GM18870 (cell line): Measurements from ENCODE around the gene CDA.
A peak's percentile ranks its signal among the peaks of the same experiment; 100 is the strongest.

Experiments
- ATAC-seq: cut with Tn5 transposase; IDR thresholded peaks from one replicate; pipeline ENCODE4 v1.9.1; 2021; ENCODE audit warnings: moderate library complexity; ENCODE audit not compliant: unreplicated experiment

The CDA gene

DNA sequence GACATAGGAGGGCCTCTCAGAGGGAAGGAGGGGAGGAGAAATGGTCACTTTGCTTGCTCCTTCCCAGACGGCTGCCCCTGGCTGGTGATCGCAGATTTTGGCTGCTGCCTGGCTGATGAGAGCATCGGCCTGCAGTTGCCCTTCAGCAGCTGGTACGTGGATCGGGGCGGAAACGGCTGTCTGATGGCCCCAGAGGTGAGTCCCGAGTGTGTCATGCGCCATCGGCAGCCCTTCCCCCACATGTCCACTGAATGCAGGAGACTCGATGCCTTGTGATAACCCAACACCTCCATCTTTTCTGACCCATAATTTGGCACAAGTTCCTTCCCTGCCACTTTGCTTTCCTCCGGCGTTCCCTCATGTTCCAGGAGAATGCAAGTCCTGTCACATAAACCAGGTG, 59.5 kb downstream of the CDA start:
- ATAC-seq: no peak

DNA sequence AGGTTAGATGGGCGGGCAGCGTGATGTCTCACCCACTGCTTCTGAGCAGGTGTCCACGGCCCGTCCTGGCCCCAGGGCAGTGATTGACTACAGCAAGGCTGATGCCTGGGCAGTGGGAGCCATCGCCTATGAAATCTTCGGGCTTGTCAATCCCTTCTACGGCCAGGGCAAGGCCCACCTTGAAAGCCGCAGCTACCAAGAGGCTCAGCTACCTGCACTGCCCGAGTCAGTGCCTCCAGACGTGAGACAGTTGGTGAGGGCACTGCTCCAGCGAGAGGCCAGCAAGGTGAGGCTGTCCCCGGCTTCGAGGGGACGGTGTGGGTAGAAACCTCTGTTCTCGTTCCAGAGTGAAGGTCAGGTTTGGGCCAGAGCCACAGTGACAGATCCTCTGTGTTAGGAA, 60.0 kb downstream of the CDA start:
- ATAC-seq: no peak

DNA sequence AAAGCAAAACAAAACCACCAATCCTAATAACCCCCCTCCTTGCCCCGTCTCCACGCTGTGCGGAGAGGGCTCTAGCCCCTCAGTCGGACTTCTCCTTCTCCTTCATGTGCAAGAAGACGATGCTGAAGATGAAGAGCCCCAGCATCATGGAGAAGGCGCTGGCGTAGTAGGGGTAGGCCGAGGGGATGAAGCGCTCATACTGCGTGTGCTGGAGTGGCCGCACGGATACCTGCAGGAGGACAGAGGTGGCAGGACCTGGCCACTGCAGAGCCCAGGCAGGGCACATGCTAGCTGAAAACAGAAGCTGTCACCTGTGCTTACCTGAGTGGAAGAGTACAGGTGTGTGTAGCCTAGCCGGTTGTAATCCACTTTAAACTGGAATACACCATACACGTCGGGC, 63.4 kb downstream of the CDA start:
- no peak for ATAC-seq

DNA sequence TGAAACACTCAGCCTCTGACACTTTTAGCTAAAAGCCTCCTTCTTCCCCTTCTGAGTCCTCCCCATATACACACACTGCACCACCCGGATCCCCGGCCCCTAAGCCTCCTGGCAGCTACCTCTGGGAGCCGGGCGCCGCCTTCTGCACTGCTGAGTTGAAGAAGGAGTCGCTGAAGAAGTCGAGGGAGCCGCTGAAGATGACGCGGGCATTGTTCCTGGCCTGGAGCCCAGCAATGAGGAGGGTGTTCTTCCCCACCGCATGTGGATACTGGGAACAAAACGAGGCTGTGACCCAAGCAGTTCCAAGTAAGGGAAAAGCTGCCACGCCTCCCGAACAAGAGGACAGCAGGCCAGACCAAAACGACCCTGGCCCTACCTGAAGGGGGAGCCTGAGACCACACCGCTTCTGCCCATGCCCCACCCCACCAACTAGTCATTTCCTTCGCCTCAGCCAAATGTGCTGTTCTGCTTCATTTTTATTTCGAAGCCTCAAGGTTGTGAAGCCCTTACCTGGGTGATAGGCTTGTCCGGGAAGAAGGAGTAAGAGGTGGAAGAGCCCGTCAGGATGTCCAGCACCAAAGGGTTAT, 65.3 kb downstream of the CDA start:
- ATAC-seq: no peak

DNA sequence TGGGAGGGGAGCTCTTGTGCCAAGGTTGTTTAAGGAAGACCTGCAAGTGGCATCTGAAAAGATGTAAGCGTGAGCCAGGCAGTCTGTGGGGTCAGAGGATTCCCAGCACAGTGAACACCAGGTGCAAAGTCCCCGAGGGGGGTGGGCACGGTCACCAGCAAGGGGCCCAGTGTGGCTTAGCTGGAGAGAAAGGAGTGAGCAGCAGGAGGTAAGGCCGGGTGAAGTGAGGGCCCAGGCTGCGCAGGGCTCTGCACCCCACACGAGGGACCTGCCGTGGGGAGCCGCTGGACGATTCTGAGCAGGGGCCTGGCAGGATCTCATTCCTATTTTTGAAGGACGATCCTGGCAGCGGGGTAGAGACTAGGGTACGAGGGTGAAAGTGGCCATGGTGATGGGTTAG, 68.1 kb downstream of the CDA start:
- ATAC-seq: no peak

DNA sequence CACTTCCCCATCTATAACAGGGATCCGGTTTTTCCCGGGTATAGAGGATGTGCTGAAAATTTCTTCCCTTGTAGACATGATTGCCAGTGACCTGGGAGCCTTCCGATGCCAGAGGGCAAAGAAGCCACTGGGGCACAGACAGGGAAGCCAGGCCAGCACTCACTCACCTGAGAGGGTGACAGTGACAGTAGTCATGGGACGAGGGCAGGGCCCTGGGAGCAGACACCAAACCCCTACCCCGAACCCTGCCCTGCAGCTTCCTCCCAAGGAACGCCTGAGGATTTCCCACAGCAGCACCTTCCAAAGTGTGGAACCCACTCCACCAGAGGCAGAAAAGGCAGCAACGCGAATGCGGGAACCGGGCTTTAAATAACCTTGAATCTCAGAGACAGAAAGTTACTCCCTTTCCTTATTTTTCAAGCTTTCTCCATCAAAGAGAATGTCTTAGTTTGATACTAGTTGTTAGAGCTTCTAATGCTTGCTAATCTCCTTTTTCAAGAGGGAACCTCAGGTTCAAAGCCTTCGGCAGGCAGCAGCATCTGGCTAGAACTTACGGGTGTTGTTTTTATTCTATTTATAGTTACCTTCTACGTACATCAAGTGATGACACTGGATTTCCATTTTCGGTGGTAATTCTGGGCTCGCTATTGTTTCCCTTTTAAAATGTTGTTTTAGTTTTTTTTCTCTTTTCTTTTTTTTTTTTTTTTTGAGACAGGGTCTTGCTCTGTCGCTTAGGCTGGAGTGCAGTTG, 69.4 kb downstream of the CDA start:
- no peak for ATAC-seq

DNA sequence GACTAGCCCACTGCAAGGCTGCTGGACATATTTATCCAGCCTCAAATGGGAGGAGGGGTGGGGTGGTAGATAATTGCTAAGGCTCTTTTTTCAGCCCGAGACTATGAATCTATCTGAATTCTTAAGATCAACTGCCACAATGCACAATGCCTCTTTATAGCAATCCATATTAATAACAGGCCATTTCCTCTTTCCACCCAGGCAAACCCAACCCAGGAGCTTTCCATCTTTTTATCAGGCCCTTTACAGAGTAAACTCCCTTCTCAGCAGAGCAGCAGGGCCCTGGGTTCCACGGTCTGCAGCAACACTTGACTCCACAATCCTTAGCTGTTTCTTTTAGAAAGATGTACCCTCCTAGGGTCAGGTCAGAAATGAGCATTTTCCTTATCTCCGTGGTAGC, 71.5 kb downstream of the CDA start:
- ATAC-seq: no peak

DNA sequence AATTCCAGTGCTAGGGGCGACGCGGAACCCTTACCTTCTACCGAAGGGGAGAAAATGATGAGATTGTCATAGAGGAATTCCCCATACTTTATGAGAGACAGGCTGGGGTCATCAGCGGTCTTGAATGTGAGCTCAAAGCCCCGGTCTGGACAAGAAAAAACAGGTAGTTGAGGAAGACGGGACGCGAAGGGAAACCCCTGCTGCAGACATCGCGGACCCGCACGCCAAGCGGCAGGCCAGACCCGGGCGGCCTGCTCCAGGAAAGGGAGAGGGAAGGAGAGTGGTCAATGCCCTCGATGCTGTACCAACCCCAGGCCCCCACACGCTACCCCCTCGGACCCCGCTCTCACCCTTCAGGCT, 71.9 kb downstream of the CDA start:
- ATAC-seq: no peak

DNA sequence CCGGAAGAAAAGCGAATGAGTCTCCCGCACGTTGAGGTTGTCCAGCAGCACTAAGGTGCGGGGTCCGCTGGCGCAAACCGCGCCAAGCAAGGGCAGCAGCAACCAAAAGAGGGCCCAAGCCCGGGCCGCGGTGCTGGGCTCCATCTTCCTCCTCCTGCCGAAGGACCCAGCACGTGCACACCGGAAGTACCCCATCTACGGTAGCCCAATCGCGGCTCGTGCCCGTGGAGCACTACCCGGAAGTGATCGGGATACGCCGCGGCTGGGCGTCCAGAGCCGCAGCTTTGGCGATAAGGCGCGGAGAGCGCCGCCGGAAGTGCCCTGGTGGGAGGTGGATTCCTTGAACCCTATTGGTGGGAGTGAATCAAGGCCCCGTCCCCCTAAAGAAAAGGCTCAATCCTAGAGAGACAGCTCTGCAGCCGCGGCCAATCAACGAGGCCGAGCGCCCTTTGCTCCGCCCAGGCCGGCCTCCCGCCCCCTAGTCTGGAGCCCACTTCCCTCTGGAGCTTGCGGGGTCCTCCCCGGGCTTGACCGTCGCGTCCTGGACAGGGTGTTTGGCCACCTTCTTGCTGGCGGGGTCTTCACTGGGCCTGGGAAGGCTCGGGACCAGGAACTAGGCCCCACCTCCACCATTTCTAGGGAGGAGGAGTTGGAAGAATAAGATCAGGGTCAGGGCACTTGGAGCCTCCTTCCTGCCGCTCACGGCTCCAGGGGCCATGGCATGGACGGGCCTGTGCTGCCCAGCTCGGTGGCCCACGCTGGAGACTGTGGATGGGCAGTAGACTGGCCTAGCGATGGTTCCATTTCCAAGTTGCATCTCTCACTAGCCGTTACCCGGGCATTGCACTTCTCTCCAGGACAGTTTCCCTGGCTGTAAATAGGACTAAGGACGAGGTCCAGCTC, 72.6 kb downstream of the CDA start, which contains the start of gene DDOST:
Gene DDOST, minus strand, starts transcription at position 163 of the 903 bp plus-strand sequence. Its CDS starts 19 bp downstream, at position 144.
- ATAC-seq: peak; percentile 95

DNA sequence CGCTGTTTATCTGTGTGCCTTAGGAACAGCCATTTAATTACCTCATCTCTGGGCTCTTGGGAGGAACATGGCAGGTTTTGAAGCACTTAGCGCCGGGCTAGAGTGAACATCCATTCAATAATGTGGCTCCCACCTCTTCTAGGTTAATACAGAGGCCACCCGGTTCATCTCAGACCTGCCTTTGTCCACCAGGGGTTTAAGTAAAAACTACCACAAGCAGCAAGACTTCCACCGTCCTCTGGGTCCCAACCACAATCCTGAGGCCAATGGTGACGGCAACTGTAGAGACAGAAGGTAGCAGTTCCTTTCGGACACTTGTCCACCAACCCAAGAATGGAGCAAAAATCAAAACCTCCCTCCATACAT, 73.2 kb downstream of the CDA start:
- ATAC-seq: no peak

DNA sequence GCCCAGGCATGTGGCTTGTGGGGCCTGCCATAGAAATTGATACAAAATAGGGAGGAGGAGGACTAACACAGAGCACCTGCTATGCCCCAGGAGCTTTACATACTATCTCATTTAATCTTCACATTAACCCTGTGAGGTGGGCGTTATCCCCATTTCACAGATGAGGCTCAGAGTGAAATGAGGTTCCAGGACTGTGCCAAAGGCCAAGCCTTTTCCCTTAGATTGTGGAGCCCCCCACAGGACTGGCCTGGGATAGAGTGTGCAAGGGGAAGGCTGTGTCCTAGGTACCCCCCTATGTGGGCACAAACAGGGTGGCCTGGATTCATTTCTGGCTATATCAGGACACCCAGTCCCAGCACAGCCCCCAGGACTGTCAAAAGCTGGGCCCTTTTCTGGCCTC, 74.5 kb downstream of the CDA start:
- no peak for ATAC-seq

DNA sequence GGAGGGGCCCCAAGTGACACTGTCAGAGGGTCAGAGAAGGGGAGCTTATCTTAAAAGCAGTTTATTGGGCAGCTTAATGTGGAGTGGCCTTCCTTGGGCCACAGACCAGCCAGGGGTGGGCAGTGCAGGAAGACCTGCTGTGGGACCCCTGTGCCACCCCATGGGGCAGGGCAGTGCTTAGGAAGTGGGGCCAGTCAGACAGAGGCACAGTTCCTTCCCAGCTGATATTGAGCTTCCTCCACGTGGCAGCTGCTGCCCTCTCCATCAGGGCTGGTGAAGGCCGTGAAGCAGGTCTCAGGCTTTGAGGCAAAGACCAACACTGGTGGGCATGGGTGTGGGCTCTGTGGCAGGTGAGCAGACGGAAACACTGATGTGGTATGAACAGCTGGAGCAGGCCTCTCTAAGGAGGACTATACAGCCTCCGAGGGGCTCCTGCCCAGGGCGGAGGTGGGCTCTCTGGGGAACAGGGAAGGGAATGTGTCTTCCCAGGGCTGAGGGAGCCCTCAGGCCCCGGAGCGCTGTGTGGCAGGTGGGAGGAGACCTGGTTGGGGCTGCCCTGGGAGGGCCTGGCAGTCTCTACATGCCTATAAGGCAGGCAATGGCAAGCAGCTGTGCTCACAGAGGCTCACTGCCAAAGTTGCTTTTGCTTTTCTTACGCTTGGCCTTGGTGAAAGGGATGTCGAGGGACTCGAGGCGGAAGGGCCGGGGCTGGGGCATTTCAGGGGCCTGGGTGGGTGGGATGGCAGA, 75.2 kb downstream of the CDA start:
- ATAC-seq: no peak

DNA sequence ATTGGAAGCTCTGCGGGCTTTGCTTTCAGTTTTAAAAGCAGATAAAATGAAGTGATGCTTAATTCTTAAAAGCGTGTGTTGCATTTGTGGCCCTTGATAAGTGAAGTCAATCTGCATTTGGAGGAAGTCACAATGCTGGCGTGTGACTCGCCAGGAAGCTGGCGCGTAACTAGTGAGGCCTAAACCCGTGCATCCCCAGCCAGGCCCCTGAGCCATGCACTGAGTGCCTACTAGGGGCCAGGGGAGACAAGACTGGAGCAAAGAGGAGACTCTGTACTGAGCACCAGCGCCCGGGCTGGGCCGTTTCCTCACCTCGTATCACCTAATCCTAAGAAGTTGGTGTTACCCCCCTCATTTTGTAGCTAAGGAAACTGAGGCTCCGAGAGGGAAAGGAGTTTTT, 76.8 kb downstream of the CDA start:
- no peak for ATAC-seq

DNA sequence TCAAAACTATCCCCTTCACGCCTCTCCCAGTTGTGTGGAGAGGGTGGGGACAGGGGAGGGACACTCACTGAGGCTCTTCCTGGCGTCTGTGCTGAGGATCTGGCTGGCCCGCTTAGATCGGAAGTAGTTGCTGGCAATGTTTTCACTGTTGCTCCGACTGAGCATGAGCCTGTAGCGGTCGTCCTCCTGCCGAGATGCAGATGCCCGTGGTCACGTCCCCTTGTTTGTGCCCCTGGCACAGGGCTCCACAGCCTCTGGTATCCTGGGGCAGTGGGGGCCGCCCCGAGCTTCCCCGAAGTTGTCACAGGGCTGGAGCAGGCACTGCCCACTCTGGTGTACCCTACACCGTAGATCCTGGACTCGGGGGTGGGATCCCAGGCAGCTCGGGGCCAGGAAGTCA, 77.2 kb downstream of the CDA start:
- no peak for ATAC-seq

DNA sequence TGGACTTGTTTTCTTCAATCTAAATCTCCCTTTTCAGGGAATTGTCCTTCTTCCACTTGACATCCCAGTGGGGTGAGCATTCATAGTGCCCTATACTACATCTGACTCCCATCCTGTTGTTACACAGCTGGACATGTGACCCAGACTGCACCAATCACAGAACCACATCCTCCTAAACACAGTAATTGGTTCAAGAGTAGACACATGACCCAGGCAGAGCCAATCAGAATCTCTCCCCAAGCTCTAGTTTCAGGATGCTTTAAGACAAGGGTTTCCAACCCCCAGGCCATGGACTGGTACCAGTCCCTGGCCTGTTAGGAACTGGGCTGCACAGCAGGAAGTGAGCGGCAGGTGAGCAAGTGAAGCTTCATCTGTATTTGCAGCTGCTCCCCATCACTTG, 77.9 kb downstream of the CDA start:
- ATAC-seq: no peak
